ENCODE measurements around the gene PTDSS2.

DNA sequence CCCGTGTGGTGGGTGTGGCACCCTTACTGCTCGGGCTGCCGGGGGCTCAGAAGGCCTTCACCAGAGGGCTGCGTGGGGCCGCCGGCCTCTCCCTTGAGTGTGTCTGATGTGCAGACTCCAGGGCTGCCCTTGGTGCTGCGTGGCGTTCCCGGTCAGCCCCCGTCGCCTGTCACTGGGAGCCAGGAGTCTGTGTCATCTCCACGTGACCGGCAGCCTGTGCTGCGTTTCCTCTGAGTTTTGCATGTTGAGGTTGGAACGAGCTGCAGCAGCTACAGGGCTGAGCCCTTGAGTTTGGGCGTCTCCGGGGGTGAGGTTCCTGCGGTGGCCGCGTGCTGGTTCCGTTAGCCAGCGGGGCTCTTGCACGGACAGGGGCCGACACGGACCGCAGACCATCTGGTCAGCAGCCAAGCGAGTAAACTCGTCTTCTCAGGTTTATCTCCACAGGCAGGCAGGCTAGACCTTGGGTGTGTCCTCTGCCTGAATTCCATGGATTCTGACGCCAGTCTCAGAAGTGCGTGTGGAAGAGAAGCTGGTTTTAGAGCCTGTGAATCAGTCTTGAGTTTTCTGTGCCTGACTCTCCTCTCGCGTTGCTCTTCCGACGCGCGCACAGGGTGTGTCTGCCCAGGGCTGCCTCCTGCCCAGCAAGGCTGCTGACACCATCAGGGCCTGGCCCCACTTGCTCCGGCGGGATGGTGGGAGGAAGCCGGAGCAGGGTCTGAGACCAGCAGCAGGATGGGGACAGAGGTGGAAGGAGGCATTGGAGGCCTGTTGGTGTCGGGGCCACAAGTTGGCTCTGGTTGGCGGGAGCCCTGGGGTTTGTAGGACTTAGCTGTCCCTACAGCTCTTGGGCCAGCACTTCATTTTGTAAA lies 10.5 kb downstream of the PTDSS2 start:
- TF ChIP-seq, protein P1, sequence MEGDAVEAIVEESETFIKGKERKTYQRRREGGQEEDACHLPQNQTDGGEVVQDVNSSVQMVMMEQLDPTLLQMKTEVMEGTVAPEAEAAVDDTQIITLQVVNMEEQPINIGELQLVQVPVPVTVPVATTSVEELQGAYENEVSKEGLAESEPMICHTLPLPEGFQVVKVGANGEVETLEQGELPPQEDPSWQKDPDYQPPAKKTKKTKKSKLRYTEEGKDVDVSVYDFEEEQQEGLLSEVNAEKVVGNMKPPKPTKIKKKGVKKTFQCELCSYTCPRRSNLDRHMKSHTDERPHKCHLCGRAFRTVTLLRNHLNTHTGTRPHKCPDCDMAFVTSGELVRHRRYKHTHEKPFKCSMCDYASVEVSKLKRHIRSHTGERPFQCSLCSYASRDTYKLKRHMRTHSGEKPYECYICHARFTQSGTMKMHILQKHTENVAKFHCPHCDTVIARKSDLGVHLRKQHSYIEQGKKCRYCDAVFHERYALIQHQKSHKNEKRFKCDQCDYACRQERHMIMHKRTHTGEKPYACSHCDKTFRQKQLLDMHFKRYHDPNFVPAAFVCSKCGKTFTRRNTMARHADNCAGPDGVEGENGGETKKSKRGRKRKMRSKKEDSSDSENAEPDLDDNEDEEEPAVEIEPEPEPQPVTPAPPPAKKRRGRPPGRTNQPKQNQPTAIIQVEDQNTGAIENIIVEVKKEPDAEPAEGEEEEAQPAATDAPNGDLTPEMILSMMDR (IDR thresholded peaks at IDR 0.05; ENCODE audit: low read depth, low read length, poor library complexity, severe bottlenecking), result no peak
- no peak for TF ChIP-seq EZH2phosphoT487 (IDR thresholded peaks at IDR 0.05; ENCODE audit: borderline replicate concordance, low read length)

All from DOHH2 (cell line).